Activated CD4-positive, alpha-beta T cell treated with anti-CD3 and anti-CD28 coated beads, Interleukin-2, amount 10 ng/mL, durations not matched to agents 24 days and 14 days (primary cell): ENCODE measurements around the gene CFAP119. TPM values are rescaled to one million over a fixed set of nuclear protein-coding genes. Genes with fewer than 3 reads are reported as not detected.

Experiments used
- DNase-seq: peaks from one replicate; pipeline ENCODE4 v3.0.0; 2022
- H3K27ac Mint-ChIP-seq: one replicate; pipeline ENCODE4 v1.8.0; 2022; ENCODE audit warnings: mild to moderate bottlenecking, mixed read lengths
- H3K27me3 Mint-ChIP-seq: one replicate; pipeline ENCODE4 v1.8.0; 2022; ENCODE audit warnings: mixed read lengths
- H3K36me3 Mint-ChIP-seq: one replicate; pipeline ENCODE4 v1.8.0; 2022; ENCODE audit warnings: low read depth, mild to moderate bottlenecking, mixed read lengths
- H3K4me1 Mint-ChIP-seq: one replicate; pipeline ENCODE4 v1.8.0; 2021; ENCODE audit warnings: mixed read lengths
- H3K4me3 Mint-ChIP-seq: one replicate; pipeline ENCODE4 v1.8.0; 2022; ENCODE audit warnings: mild to moderate bottlenecking, moderate library complexity, mixed read lengths
- H3K9me3 Mint-ChIP-seq: one replicate; pipeline ENCODE4 v1.8.0; 2021; ENCODE audit warnings: mixed read lengths
- intact Hi-C: fragments of 100-400 bp; cut with micrococcal nuclease; formaldehyde crosslinking; loops from one replicate; pipeline ENCODE4 v1.15.1; 2023
- total RNA-seq: library from RNA; stranded (reverse); gene quantifications from 2 replicates; pipeline ENCODE4 v1.2.3, GENCODE V29; 2022

The CFAP119 gene
- total RNA-seq, 1 donor from 2014 or later = 4.0 TPM

GRCh38 chr16:30728899-30729672 is 32.8 kb downstream of the CFAP119 start:
- Mint-ChIP-seq H3K4me1 (peaks cover 3% of the 10 kb centered on the region), H3K27ac (no peak overlapping the region), H3K36me3 (peaks cover 67% of the 10 kb centered on the region), H3K4me3 (no peak overlapping the region), H3K9me3 (no peaks in the 10 kb centered on the region), H3K27me3 (no peaks in the 10 kb centered on the region)
- intact Hi-C loops = no loop called here
- no peak for DNase-seq

DNA sequence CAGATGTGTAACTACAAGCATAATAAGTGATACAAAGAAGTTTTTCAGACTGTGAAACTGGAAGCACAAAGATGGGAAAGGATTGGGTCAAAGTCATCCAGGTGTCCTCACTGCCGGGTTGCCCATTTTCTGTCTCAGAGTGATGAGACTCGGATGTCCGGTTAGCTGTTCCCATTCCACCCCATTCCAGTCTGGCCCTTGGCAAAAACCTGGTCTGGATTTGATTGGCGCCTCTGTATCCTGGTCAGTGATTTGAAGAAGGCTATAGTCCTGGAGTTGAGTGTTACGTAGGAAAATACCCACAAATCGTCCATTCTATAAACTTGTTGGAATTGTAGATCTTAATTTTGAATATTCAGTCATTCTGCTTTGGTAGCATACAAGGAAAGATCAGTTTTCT is 33.5 kb downstream of the CFAP119 start:
- DNase-seq = no peak
- H3K27me3 Mint-ChIP-seq = no peaks in the 10 kb centered on the region
- peaks cover 68% of the 10 kb centered on the region for H3K36me3 Mint-ChIP-seq
- H3K27ac Mint-ChIP-seq = no peak overlapping the region
- H3K9me3 Mint-ChIP-seq = no peaks in the 10 kb centered on the region
- H3K4me3 Mint-ChIP-seq = no peak overlapping the region
- H3K4me1 Mint-ChIP-seq = peaks cover 3% of the 10 kb centered on the region
- intact Hi-C loops = no loop called here

GRCh38 chr16:30725418-30725792 is 36.5 kb downstream of the CFAP119 start:
- no peak for DNase-seq
- H3K4me3 Mint-ChIP-seq = no peak overlapping the region
- H3K27me3 Mint-ChIP-seq = no peaks in the 10 kb centered on the region
- H3K36me3 Mint-ChIP-seq = peaks cover 78% of the 10 kb centered on the region
- intact Hi-C loops = no loop called here
- H3K4me1 Mint-ChIP-seq = peaks cover 6% of the 10 kb centered on the region
- H3K9me3 Mint-ChIP-seq = no peaks in the 10 kb centered on the region
- no peak overlapping the region for H3K27ac Mint-ChIP-seq

DNA sequence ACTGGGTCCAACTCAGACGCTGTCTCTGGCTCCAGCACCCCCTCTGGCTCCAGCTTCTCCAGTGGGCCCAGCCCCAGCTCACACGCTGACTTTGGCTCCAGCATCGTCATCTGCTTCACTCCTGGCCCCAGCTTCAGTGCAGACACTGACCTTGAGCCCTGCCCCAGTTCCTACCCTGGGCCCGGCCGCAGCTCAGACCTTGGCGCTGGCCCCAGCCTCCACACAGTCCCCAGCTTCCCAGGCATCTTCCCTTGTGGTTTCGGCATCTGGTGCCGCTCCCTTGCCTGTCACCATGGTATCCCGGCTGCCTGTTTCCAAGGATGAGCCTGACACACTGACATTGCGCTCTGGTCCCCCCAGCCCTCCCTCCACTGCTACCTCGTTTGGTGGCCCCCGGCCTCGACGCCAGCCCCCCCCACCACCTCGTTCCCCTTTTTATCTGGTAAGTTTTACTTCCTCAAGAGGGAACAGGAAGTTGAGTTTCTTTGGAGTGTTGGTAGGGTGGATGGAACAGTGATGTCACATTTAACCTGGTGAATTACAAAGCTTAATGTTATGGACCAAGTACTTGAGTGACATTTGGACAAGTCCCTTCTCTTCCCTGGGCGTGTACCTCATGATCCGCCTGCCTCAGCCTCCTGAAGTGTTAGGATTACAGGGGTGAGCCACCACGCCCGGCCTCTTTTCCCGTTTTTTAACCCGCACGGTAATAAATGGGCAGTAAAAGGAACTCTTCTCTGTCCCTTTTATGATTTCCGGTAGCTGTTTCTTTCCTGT is 37.0 kb downstream of the CFAP119 start:
- Mint-ChIP-seq H3K36me3 (peaks cover 78% of the 10 kb centered on the region), H3K27ac (no peak overlapping the region), H3K9me3 (no peaks in the 10 kb centered on the region), H3K4me1 (peaks cover 6% of the 10 kb centered on the region), H3K4me3 (no peak overlapping the region), H3K27me3 (no peaks in the 10 kb centered on the region)
- intact Hi-C loops = no loop called here
- DNase-seq = no peak

DNA sequence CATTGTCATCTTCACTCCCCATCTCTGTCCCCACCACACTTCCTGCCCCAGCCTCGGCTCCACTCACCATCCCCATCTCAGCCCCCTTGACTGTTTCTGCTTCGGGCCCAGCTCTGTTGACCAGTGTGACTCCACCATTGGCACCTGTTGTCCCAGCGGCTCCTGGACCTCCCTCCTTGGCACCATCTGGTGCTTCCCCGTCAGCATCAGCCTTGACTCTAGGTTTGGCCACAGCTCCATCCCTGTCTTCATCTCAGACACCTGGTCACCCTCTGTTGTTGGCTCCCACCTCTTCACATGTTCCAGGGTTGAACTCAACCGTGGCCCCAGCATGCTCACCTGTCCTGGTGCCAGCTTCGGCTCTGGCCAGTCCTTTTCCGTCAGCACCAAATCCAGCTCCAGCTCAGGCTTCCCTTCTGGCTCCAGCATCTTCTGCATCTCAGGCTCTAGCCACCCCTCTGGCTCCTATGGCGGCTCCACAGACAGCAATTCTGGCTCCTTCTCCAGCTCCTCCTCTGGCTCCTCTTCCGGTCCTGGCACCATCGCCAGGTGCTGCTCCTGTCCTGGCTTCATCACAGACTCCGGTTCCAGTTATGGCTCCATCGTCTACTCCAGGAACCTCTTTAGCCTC is 38.0 kb downstream of the CFAP119 start:
- H3K9me3 Mint-ChIP-seq = no peaks in the 10 kb centered on the region
- H3K4me1 Mint-ChIP-seq = peaks cover 6% of the 10 kb centered on the region
- DNase-seq = no peak
- no peak overlapping the region for H3K4me3 Mint-ChIP-seq
- intact Hi-C loops = no loop called here
- H3K36me3 Mint-ChIP-seq = peaks cover 76% of the 10 kb centered on the region
- H3K27ac Mint-ChIP-seq = no peak overlapping the region
- no peaks in the 10 kb centered on the region for H3K27me3 Mint-ChIP-seq

- no peaks in the 10 kb centered on the region for H3K9me3 Mint-ChIP-seq
- intact Hi-C loops = no loop called here
Observed at GRCh38 chr16:30722916-30723315, 38.9 kb downstream of the CFAP119 start.

GRCh38 chr16:30722443-30722842 is 39.4 kb downstream of the CFAP119 start:
- Mint-ChIP-seq H3K27me3 (no peaks in the 10 kb centered on the region), H3K4me3 (no peak overlapping the region), H3K9me3 (no peaks in the 10 kb centered on the region), H3K27ac (no peak overlapping the region), H3K36me3 (peaks cover 66% of the 10 kb centered on the region), H3K4me1 (peaks cover 6% of the 10 kb centered on the region)
- no peak for DNase-seq
- intact Hi-C loops = no loop called here

More at GRCh38 chr16:30722916-30723315, 38.9 kb downstream of the CFAP119 start:
- Mint-ChIP-seq H3K27ac (no peak overlapping the region), H3K36me3 (peaks cover 71% of the 10 kb centered on the region), H3K4me1 (peaks cover 6% of the 10 kb centered on the region), H3K27me3 (no peaks in the 10 kb centered on the region), H3K4me3 (no peak overlapping the region)
- no peak for DNase-seq

GRCh38 chr16:30721606-30722005 is 40.3 kb downstream of the CFAP119 start:
- intact Hi-C loops = no loop called here
- H3K4me3 Mint-ChIP-seq = no peak overlapping the region
- H3K36me3 Mint-ChIP-seq = peaks cover 68% of the 10 kb centered on the region
- no peak overlapping the region for H3K27ac Mint-ChIP-seq
- no peaks in the 10 kb centered on the region for H3K27me3 Mint-ChIP-seq
- peaks cover 7% of the 10 kb centered on the region for H3K4me1 Mint-ChIP-seq
- no peaks in the 10 kb centered on the region for H3K9me3 Mint-ChIP-seq
- no peak for DNase-seq

- DNase-seq = no peak
- Mint-ChIP-seq H3K4me1 (peaks cover 11% of the 10 kb centered on the region), H3K9me3 (no peaks in the 10 kb centered on the region), H3K4me3 (no peak overlapping the region), H3K36me3 (peaks cover 71% of the 10 kb centered on the region), H3K27ac (no peak overlapping the region), H3K27me3 (no peaks in the 10 kb centered on the region)
- intact Hi-C loops = no loop called here
Observed at GRCh38 chr16:30721167-30721566, 40.7 kb downstream of the CFAP119 start.

DNA sequence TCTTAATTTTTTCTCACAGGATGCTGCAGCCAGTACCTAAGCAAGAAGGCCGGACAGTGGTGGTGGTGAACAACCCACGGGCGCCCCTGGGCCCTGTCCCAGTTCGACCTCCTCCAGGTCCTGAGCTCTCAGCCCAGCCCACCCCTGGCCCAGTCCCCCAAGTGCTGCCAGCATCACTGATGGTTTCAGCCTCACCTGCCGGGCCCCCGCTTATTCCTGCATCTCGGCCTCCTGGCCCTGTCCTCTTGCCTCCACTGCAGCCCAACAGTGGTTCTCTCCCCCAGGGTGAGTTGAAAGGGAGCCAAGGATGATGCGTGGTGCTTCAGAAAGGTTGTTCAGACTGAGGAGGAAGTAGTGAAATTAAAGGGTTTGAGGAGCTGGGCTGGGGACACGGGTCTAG is 41.2 kb downstream of the CFAP119 start:
- Mint-ChIP-seq H3K4me1 (peaks cover 16% of the 10 kb centered on the region), H3K27ac (no peak overlapping the region)
- intact Hi-C loops = no loop called here

GRCh38 chr16:30720086-30720485 is 41.8 kb downstream of the CFAP119 start:
- no peak overlapping the region for H3K4me3 Mint-ChIP-seq
- no peak overlapping the region for H3K27ac Mint-ChIP-seq
- H3K27me3 Mint-ChIP-seq = no peaks in the 10 kb centered on the region
- H3K36me3 Mint-ChIP-seq = peaks cover 75% of the 10 kb centered on the region
- intact Hi-C loops = no loop called here
- DNase-seq = no peak
- H3K4me1 Mint-ChIP-seq = peaks cover 20% of the 10 kb centered on the region
- H3K9me3 Mint-ChIP-seq = no peaks in the 10 kb centered on the region

More for the DNA sequence above, 41.2 kb downstream of the CFAP119 start:
- no peaks in the 10 kb centered on the region for H3K27me3 Mint-ChIP-seq
- H3K4me3 Mint-ChIP-seq = no peak overlapping the region
- no peaks in the 10 kb centered on the region for H3K9me3 Mint-ChIP-seq
- DNase-seq = no peak
- peaks cover 72% of the 10 kb centered on the region for H3K36me3 Mint-ChIP-seq

- Mint-ChIP-seq H3K9me3 (no peaks in the 10 kb centered on the region), H3K4me1 (peaks cover 32% of the 10 kb centered on the region), H3K27me3 (no peaks in the 10 kb centered on the region), H3K4me3 (peak overlapping the region; percentile 76), H3K27ac (peak overlapping the region; percentile 87), H3K36me3 (peaks cover 68% of the 10 kb centered on the region)
- intact Hi-C loops = no loop called here
- peak; percentile 78 for DNase-seq
Observed at GRCh38 chr16:30715750-30716445, 46.0 kb downstream of the CFAP119 start.

- intact Hi-C loops = loop anchor here (2.0 kb wide), 1 partner anchor 13 kb away; the partner anchor contains the start of gene SRCAP
- no peaks in the 10 kb centered on the region for H3K9me3 Mint-ChIP-seq
- peaks cover 33% of the 10 kb centered on the region for H3K4me1 Mint-ChIP-seq
- H3K27ac Mint-ChIP-seq = no peak overlapping the region
- H3K4me3 Mint-ChIP-seq = no peak overlapping the region
- H3K36me3 Mint-ChIP-seq = peaks cover 82% of the 10 kb centered on the region
- no peaks in the 10 kb centered on the region for H3K27me3 Mint-ChIP-seq
- DNase-seq = no peak
Observed at GRCh38 chr16:30711712-30712111, 50.1 kb downstream of the CFAP119 start.
